Right lobe of liver (tissue), 6 donors: Measurements from ENCODE around the gene SRCIN1. TPM values are rescaled to one million over a fixed set of nuclear protein-coding genes. Genes with fewer than 3 reads are reported as not detected.

Source experiments
- ATAC-seq, 4 donors: fragments of 200-7000 bp; cut with Tn5 transposase; one replicate each; pipeline ENCODE4 v1.9.1; 2020; ENCODE audit warnings: mild to moderate bottlenecking in 4 of 4, moderate library complexity in 4 of 4
- DNase-seq, 3 donors: peaks; one replicate each; pipeline ENCODE4 v3.0.0-alpha.2; 2020
- H3K27ac ChIP-seq, 3 donors: fragments of 200-600 bp; one replicate each; pipeline ENCODE4 v1.8.0; 2022
- H3K27me3 ChIP-seq, 2 donors: fragments of 200-600 bp; one replicate each; pipeline ENCODE4 v1.8.0; 2022
- H3K36me3 ChIP-seq, 4 donors: fragments of 200-600 bp; sonication (generic) in 1 of 4; one replicate each; pipeline versions ENCODE4 v1.5.1 to v1.8.0; 2017 to 2022; ENCODE audit warnings: control low read depth in 1 of 4
- H3K4me1 ChIP-seq, 4 donors: fragments of 200-600 bp; sonication (generic) in 1 of 4; one replicate each; pipeline versions ENCODE4 v1.5.1 to v1.8.0; 2017 to 2022; ENCODE audit warnings: control low read depth in 1 of 4
- H3K4me3 ChIP-seq, 3 donors: fragments of 200-600 bp; one replicate each; pipeline ENCODE4 v1.8.0; 2022
- H3K9me3 ChIP-seq, 4 donors: fragments of 200-600 bp; sonication (generic) in 1 of 4; one replicate each; pipeline versions ENCODE4 v1.5.1 to v1.8.0; 2017 to 2022; ENCODE audit warnings: control low read depth in 1 of 4
- POLR2A ChIP-seq: fragments of 450-650 bp; IDR thresholded peaks from one replicate; pipeline ENCODE4 v1.6.1; 2017; ENCODE audit warnings: antibody characterized with exemption, mild to moderate bottlenecking
- WGBS: methylation state at CpG from one replicate; pipeline ENCODE4 v1.1.6; 2018; ENCODE audit warnings: low coverage, low lambda C conversion rate; ENCODE audit not compliant: insufficient coverage; ENCODE audit errors: missing lambda C conversion rate; 5-methylcytosine and 5-hydroxymethylcytosine counted together
- intact Hi-C, 2 donors: fragments of 100-400 bp; cut with DNase I; formaldehyde crosslinking; loops; one replicate each; pipeline versions ENCODE4 v1.11.2 to v1.14.1; 2022
- total RNA-seq, 6 experiments: library from RNA; depleted of rRNA in 2 of 6; stranded (reverse); fragments of >200 nt in 2 of 6; fragmentation: NEBNext Ultra II Directional in 3 of 6; extraction: Animal tissue kit (Norgen Biotek cat#: 25700) in 3 of 6; gene quantifications; one replicate each; pipeline versions ENCODE4 v1.1.0 to v1.2.4, GENCODE V29; 2016 to 2023
- TF ChIP-seq, protein P1 (sequence below), 4 donors: fragments of 200-600 bp in 3 of 4; fragments of 450-650 bp in 1 of 4; IDR thresholded peaks; one replicate each; pipeline versions ENCODE4 v1.5.1 to v1.8.0; 2016 to 2022; ENCODE audit warnings: antibody characterized with exemption in 4 of 4, mild to moderate bottlenecking in 2 of 4
- donor health status: DM: no; HTN: yes; CAD: no.
- donor health status: DM: no; HTN: no; CAD: no.
- donor health status: DM: no; HTN: no; CAD: no.
- donor health status: DM: no; HTN: yes; CAD: no.
- donor health status: DM: no; HTN: yes; CAD: no.

Gene SRCIN1
- total RNA-seq, 6 experiments from 2014 or later, result 5.6 to 17.6 (median 11.5) TPM

DNA sequence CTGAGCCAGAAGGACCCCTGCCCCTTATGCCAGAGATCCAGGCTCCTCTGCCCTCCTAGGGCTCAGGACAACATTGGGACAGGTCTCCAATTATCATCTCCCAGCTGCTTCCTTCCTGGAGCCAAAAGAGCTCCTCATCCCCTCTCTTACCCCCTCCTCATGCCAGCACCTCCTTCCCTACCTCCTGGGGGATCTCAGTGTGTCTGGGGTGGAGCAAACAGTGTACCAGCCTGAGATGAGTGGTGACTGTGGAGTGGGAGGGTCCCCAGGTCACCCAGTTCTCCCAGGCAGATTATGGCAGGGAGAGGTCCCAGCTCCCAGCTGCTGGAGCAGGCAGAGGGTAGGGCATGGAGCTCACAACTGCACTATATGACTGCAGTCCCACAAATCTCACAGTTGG is 23.7 kb downstream of the SRCIN1 start:
- intact Hi-C loops, result loop anchor here in 1 of 2 donors (10.0 kb wide), 1 partner anchor 83 kb away; no protein-coding TSS in a partner anchor
- Histone ChIP-seq H3K4me3 (no peak overlapping the region), H3K27me3 (no peaks in the 10 kb centered on the region), H3K36me3 (no peaks in the 10 kb centered on the region), H3K27ac (no peak overlapping the region), H3K9me3 (no peaks in the 10 kb centered on the region), H3K4me1 (peaks cover 0 to 13% (median 6%) of the 10 kb centered on the region in 4 donors)
- TF ChIP-seq POLR2A, result no peak
- TF ChIP-seq, protein P1, sequence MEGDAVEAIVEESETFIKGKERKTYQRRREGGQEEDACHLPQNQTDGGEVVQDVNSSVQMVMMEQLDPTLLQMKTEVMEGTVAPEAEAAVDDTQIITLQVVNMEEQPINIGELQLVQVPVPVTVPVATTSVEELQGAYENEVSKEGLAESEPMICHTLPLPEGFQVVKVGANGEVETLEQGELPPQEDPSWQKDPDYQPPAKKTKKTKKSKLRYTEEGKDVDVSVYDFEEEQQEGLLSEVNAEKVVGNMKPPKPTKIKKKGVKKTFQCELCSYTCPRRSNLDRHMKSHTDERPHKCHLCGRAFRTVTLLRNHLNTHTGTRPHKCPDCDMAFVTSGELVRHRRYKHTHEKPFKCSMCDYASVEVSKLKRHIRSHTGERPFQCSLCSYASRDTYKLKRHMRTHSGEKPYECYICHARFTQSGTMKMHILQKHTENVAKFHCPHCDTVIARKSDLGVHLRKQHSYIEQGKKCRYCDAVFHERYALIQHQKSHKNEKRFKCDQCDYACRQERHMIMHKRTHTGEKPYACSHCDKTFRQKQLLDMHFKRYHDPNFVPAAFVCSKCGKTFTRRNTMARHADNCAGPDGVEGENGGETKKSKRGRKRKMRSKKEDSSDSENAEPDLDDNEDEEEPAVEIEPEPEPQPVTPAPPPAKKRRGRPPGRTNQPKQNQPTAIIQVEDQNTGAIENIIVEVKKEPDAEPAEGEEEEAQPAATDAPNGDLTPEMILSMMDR (IDR thresholded peaks at IDR 0.05), result no peak
- no peak for DNase-seq
- no peak for ATAC-seq

DNA sequence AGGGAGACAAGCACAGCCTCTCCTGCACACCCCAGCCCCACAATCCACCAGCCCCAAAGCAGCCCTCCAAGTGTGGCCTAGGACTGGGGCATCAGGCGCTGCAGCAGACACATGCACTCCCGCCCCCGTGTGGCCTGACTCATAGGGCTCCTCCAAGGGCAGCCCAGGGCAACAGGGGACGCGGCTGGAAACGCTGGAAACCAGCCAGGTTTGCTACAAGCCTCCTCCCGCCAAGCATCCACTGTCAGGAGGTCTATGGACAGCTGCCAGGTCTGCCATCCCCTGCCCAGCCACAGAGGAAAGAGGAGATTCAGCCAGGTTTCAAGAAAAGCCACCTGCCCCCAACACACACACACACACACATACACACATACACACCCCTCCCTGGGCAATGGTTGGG is 25.8 kb downstream of the SRCIN1 start:
- DNase-seq (no peak), ATAC-seq (peak in 1 of 4 donors; percentile 28)
- TF ChIP-seq, protein P1 (IDR thresholded peaks at IDR 0.05), result no peak
- TF ChIP-seq POLR2A, result no peak
- H3K9me3 ChIP-seq, result no peaks in the 10 kb centered on the region
- no peak overlapping the region for H3K27ac ChIP-seq
- peaks cover 0 to 7% (median 3%) of the 10 kb centered on the region in 4 donors for H3K4me1 ChIP-seq
- no peaks in the 10 kb centered on the region for H3K36me3 ChIP-seq
- H3K4me3 ChIP-seq, result no peak overlapping the region
- no CpG with 5 or more reads among the region's 7 CpGs for WGBS
- no peaks in the 10 kb centered on the region for H3K27me3 ChIP-seq
- intact Hi-C loops, result loop anchor here in 1 of 2 donors (10.0 kb wide), 1 partner anchor 85 kb away; no protein-coding TSS in a partner anchor

DNA sequence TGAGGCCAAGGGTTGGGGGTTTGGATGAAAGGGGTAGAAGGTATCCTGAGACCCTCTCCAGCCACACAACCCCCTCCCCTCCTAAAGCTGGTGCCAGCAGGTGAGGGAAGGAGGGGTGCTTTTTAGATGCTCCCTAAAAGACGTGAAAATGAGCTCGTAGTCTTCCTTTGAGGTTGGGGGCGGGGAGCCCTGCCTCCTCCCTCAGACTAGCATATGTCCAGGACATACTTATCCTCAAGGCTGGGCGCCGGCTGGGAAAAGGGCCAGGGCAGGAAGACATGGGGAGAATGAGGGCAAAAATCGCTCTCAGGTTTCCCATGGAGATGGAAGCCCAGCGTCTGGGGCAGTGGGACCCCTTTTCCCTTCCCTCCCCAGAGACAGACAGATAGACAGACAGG is 26.7 kb downstream of the SRCIN1 start:
- DNase-seq (no peak), ATAC-seq (no peak)
- Histone ChIP-seq H3K9me3 (no peaks in the 10 kb centered on the region), H3K36me3 (no peaks in the 10 kb centered on the region), H3K27me3 (no peaks in the 10 kb centered on the region), H3K27ac (no peak overlapping the region), H3K4me3 (no peak overlapping the region), H3K4me1 (no peaks in the 10 kb centered on the region)
- TF ChIP-seq POLR2A, result no peak
- TF ChIP-seq, protein P1 (IDR thresholded peaks at IDR 0.05), result no peak
- WGBS, result 36% methylated on average over 4 of the region's 7 CpGs
- intact Hi-C loops, result no loop called here

DNA sequence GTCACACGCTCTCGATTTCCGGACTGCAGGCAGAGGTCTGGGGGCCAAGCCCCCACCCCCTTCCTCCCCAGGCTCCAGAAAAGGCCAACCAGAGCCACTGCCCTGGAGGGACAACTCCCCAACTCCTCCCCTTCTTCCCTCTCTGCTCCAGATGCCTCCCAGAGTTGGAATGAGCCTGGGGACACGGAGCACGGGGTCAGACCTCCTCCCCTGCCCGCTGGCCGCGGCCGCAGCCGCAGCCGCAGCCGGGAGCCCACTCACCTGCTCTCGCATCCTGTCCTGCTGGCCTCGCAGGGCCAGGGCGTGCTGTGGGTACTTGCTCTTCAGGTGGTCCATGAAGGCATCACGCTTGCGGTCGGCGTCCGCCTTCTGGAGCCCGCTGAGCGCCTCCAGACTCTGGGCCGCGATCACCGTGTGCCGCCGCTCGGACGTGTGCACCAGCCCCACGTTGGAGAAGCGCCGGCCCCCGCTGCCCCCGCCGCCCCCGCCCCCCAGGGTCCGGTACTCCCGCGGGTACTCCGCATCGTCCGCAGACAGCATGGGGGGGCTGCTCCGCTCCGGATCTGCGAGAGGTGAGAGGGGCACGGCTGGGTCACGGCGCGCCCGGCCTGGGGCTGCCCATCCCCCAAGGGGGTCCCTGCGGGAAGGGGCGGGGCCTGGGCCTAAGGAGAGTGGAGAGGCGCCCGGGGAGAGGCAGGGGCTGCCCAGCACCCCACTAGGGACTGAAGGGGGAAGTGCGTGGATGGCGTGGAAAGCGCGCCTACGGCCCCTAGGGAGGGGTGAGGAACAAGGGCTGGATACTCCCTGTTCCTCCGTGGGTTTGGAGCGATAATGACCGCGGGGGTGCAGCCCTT is 27.3 kb downstream of the SRCIN1 start:
- no peak overlapping the region for H3K4me3 ChIP-seq

More for the DNA sequence above, 27.3 kb downstream of the SRCIN1 start:
- TF ChIP-seq POLR2A, result no peak
- TF ChIP-seq, protein P1 (IDR thresholded peaks at IDR 0.05), result no peak
- WGBS, result 32% methylated on average over 20 of the region's 63 CpGs
- Histone ChIP-seq H3K4me1 (no peaks in the 10 kb centered on the region), H3K36me3 (no peaks in the 10 kb centered on the region), H3K27ac (no peak overlapping the region), H3K27me3 (no peaks in the 10 kb centered on the region), H3K9me3 (no peaks in the 10 kb centered on the region)
- ATAC-seq, result peak in 1 of 4 donors; percentile 14
- intact Hi-C loops, result no loop called here
- no peak for DNase-seq
